Keratinocyte (primary cell): ENCODE data around the gene ANKRD10.

Experiments
- EZH2 ChIP-seq: IDR thresholded peaks from one replicate; pipeline ENCODE4 v1.6.1; 2012; ENCODE audit warnings: inconsistent platforms, mild to moderate bottlenecking, low read length, moderate library complexity
- TF ChIP-seq, protein P1 (sequence below), 3 experiments: IDR thresholded peaks in 1 of 3; conservative IDR thresholded peaks in 1 of 3; optimal IDR thresholded peaks in 1 of 3; 2 replicates in 2 of 3; 3 replicates in 1 of 3; pipeline versions ENCODE3 to v1.5.1; 2011; ENCODE audit warnings: low read length in 3 of 3, mild to moderate bottlenecking in 3 of 3, moderate library complexity in 2 of 3, control low read depth in 1 of 3, inconsistent platforms in 1 of 3; ENCODE audit not compliant: insufficient read depth in 2 of 3; ENCODE audit errors: extremely low read depth in 1 of 3

GRCh38 chr13:110902370-110902769 lies 12.5 kb downstream of the ANKRD10 start:
- TF ChIP-seq, protein P1, sequence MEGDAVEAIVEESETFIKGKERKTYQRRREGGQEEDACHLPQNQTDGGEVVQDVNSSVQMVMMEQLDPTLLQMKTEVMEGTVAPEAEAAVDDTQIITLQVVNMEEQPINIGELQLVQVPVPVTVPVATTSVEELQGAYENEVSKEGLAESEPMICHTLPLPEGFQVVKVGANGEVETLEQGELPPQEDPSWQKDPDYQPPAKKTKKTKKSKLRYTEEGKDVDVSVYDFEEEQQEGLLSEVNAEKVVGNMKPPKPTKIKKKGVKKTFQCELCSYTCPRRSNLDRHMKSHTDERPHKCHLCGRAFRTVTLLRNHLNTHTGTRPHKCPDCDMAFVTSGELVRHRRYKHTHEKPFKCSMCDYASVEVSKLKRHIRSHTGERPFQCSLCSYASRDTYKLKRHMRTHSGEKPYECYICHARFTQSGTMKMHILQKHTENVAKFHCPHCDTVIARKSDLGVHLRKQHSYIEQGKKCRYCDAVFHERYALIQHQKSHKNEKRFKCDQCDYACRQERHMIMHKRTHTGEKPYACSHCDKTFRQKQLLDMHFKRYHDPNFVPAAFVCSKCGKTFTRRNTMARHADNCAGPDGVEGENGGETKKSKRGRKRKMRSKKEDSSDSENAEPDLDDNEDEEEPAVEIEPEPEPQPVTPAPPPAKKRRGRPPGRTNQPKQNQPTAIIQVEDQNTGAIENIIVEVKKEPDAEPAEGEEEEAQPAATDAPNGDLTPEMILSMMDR (optimal IDR thresholded peaks at IDR 0.05 in 1 of 3, IDR thresholded peaks at IDR 0.05 in 1 of 3, conservative IDR thresholded peaks at IDR 0.05 in 1 of 3; ENCODE audit: extremely low read depth in 1 of 3, insufficient read depth in 2 of 3, low read length in 3 of 3): no peak
- TF ChIP-seq EZH2: no peak
